T-helper 2 cell treated with Interferon-gamma antibody and Interleukin-4, amounts not matched to agents 100 ng/mL and 5 ng/mL, for 36 hours (primary cell): Measurements from ENCODE around the gene CCNE1. TPM values are rescaled to one million over a fixed set of nuclear protein-coding genes. Genes with fewer than 3 reads are reported as not detected.
"Not testable (repeated sequence)": the region's sequence is repeated elsewhere in the genome, so short reads cannot be mapped to it uniquely, and the experiment has no call there.

Source experiments
- intact Hi-C: fragments of 100-400 bp; cut with micrococcal nuclease; formaldehyde crosslinking; loops from one replicate; pipeline ENCODE4 v1.15.1; 2023
- total RNA-seq: library from RNA; stranded (reverse); gene quantifications from 2 replicates; pipeline ENCODE4 v1.2.3, GENCODE V29; 2022

CCNE1 gene
- total RNA-seq, 1 donor from 2014 or later: 37.1 TPM

GRCh38 chr19:29812080-29812880 lies 489 bp downstream of the CCNE1 start:
- intact Hi-C loops: loop anchor here (2.0 to 5.0 kb wide), 2 partner anchors 51 to 130 kb away; partner anchors contain the start of gene URI1

GRCh38 chr19:29812881-29813275 lies 1.1 kb downstream of the CCNE1 start:
- intact Hi-C loops: loop anchor here (2.0 to 5.0 kb wide), 2 partner anchors 52 to 129 kb away; partner anchors contain the start of gene URI1

DNA sequence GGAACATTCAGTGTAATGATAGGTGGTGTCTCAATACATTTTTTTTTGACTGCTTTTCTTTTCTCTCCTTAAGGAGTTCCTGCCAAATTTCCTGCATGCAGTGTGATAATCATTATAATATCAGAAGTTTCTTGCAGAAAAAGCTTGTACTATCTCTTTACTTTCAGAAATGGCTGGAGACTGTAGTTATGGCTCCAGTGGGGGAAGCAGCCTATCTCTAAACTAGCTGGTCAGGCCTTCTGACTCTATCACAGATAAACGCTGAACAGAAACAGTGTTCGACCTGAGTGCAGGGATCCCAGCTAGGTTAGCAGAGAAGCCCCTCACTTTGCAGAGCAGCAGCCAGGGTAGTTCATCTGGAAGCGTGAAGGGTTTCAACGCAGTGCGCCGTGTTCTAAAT lies 1.9 kb downstream of the CCNE1 start:
- intact Hi-C loops: loop anchor here (2.0 to 5.0 kb wide), 2 partner anchors 53 to 129 kb away; partner anchors contain the start of gene URI1

- intact Hi-C loops: no loop called here
Measured at GRCh38 chr19:29815231-29815630, 3.4 kb downstream of the CCNE1 start.

DNA sequence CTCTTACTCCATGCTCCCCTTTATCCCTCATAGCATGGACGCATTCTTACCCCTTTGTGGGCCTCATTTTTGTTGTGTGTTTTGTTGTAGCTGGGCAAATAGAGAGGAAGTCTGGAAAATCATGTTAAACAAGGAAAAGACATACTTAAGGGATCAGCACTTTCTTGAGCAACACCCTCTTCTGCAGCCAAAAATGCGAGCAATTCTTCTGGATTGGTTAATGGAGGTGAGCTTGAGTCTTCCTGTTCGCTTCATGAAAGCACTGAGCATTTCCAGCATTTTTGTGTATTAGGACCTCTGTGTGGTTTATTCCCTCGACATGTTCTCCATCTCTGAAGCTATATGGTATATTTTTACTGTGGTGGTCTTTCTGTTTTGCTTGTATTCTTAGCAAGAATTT lies 5.5 kb downstream of the CCNE1 start:
- intact Hi-C loops: no loop called here

- intact Hi-C loops: no loop called here
Measured at GRCh38 chr19:29819300-29819699, 7.5 kb downstream of the CCNE1 start.

GRCh38 chr19:29819986-29820385 lies 8.2 kb downstream of the CCNE1 start:
- intact Hi-C loops: no loop called here

GRCh38 chr19:29823581-29824330 lies 12.0 kb downstream of the CCNE1 start:
- intact Hi-C loops: no loop called here

- intact Hi-C loops: not testable (repeated sequence)
Measured at GRCh38 chr19:29825263-29825662, 13.5 kb downstream of the CCNE1 start.

DNA sequence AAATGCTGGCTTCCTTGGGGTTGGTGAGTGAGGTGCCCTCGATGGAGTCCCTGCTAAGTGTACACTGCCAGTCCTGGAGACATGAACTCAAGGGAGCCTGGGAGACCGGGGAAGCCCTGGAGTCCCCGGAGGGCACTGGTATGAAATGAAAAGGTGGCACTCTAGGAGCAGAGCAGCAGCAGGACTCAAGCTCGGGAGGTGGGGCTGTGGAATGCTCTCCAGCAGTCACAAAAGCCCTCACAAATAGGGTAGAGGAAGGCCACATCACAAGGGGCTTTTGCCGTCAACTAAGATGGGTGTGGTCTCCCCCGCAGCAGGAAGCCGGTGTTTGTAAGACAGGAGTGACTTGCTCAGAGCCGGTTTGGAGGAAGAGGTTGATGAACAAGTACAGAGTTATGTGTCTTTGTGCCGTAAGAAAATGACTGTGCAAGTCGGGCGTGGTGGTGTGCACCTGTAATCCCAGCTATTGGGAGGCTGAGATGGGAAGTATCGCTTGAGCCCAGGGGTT lies 19.3 kb downstream of the CCNE1 start:
- intact Hi-C loops: loop anchor here (1.0 to 2.0 kb wide), 2 partner anchors 14 to 20 kb away; partner anchors contain the start of gene CCNE1

GRCh38 chr19:29831686-29832085 lies 19.9 kb downstream of the CCNE1 start:
- intact Hi-C loops: loop anchor here (1.0 to 2.0 kb wide), 2 partner anchors 13 to 20 kb away; partner anchors contain the start of gene CCNE1

DNA sequence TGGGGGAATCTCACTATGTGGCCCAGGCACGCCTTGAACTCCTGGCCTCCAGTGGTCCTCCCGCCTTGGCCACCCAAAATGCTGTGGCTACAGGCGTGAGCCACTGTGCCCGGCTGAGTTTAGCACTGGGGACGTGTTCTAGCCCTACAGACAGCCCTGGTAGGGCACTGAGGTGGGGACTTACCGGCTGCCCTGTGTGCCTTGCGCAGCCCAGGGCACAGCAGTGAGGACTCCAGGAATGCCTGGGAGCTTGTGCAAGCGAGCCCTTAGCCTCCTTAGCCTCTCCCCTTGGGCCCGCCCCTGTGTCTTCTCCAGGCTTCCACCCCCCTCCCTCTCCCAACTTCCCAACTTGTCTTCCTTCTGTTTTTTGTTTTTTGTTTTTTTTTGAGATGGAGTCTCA lies 21.0 kb downstream of the CCNE1 start:
- intact Hi-C loops: no loop called here

- intact Hi-C loops: no loop called here
Measured at GRCh38 chr19:29833614-29834261, 21.9 kb downstream of the CCNE1 start.

DNA sequence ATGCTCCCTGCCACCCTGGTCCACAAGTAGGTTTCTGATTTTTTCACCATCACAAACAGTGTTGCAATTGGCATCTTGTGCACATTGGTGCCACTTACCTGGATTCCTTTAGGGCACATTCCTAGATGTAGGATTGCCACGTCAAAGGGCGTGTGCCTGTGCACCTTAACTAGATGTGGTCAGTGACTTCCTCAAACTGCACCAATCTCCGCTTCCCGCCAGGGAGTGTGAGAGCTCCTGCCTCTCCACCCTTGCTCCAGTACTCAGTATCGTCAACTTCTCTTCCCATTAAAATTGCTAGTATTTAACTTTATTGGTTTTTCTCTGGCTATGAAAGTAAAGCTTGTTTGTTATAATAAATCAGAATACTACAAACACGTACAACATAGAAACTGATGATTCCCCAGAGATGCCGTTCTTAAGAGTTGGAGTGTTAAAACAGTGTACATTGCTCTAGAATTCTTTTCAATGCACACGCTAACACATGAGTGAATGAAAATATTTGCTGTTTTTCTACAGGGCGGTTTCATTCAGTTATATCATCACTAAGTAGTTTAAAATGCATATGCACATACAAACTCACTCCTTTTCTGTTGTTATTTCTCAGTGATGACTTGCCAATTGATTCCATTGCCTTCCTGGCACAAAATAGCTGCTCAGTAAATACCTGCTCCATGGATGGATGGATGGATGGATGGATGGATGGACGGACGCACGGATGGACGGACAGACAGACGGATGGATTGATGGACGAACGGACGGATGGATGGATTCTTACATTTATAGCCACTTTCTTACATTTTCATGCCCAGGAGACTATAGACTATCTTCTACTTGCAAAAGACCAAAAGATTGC lies 23.4 kb downstream of the CCNE1 start:
- intact Hi-C loops: no loop called here

- intact Hi-C loops: no loop called here
Measured at GRCh38 chr19:29836409-29836825, 24.6 kb downstream of the CCNE1 start.

GRCh38 chr19:29837448-29837981 lies 25.7 kb downstream of the CCNE1 start:
- intact Hi-C loops: loop anchor here (1.0 kb wide), 1 partner anchor 8 kb away; no protein-coding TSS in a partner anchor

DNA sequence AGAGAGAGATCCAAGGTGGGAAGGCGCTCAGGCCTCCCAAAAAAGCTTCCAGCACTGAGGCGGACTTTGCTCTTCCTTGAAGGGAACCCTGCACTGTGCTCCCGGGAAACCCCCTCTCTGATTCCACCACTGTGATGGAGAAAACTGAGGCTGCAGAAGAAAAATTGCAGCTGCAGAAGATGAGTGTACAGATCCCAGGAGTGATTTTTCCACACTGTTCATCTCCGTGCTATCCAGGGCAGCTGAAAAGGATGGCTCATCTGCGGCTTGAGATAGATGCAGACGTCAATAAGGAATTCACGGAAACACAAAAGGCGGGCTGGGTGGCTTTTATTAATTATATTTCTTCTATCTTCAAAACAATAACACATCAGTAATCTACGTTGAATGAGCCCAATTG lies 26.2 kb downstream of the CCNE1 start:
- intact Hi-C loops: loop anchor here (1.0 kb wide), 1 partner anchor 7 kb away; no protein-coding TSS in a partner anchor

DNA sequence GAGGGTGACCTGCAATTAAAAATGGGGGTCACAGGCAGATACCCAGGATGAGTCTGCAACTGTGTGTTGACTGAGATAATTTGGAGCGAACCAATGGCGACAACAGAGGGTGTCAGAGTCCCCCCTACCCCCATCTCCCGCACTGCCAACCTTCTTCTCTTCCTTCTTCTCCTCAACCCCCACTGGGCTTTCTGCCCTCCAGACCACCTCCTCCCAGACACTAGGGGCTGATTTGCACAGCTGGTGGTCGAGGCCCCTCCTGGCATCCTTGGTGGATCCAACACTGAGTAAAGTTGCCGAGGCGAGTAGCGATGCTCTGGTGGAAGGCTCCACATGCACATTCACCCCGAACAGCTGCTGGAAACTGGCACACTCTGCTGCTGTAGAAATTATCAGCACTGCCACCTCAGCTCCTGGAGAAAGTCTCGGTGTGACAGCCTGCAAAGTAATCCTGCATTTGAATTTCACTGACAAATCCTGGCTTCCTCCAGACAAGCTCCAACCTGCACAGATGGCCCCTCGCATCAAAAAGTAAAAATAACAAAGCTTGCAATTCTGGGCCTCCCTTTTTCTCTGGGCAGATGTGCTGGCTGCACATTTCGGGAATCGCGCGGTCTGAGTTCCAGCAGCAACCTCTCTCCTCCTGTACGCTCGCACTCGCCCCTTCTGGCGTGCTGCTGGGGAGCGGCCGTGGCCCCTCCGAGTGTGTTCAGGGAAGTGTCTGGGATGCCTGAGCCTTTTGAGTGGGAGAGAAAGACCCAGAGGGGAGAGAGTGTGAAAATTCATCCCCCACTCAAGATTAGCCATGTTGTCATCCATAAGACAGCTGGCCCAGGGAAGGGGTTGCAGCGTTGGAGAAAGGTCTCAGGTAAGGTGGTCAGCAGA lies 28.5 kb downstream of the CCNE1 start:
- intact Hi-C loops: loop anchor here (10.0 kb wide), 1 partner anchor 236 kb away; the partner anchor contains the start of gene POP4

- intact Hi-C loops: loop anchor here (10.0 kb wide), 1 partner anchor 236 kb away; the partner anchor contains the start of gene POP4
Measured at GRCh38 chr19:29841209-29841558, 29.4 kb downstream of the CCNE1 start.
